SKM-1 (cell line): ENCODE measurements around the gene FRZB.
"Not testable (repeated sequence)": the region's sequence is repeated elsewhere in the genome, so short reads cannot be mapped to it uniquely, and the experiment has no call there.

Experiments used
- DNase-seq: peaks from one replicate; lab custom pipeline; 2025; ENCODE audit not compliant: unreplicated experiment; lab: John Stamatoyannopoulos, UW

FRZB gene

GRCh38 chr2:182890773-182891378 is 24.4 kb upstream of the FRZB start:
- DNase-seq: no peak

GRCh38 chr2:182890305-182890704 is 23.9 kb upstream of the FRZB start:
- DNase-seq: no peak

- DNase-seq: no peak
These were observed 21.4 kb upstream of the FRZB start for GRCh38 chr2:182887753-182888415.

- no peak for DNase-seq
These were observed 20.7 kb upstream of the FRZB start for GRCh38 chr2:182887093-182887492.

- no peak for DNase-seq
These were observed 19.3 kb upstream of the FRZB start for GRCh38 chr2:182885771-182886170.

GRCh38 chr2:182883451-182883850 is 17.0 kb upstream of the FRZB start:
- DNase-seq: no peak

GRCh38 chr2:182880100-182880499 is 13.7 kb upstream of the FRZB start:
- DNase-seq: not testable (repeated sequence)

- DNase-seq: not testable (repeated sequence)
These were observed 10.2 kb upstream of the FRZB start for GRCh38 chr2:182876653-182877052.

- DNase-seq: no peak
These were observed 3.8 kb upstream of the FRZB start for GRCh38 chr2:182870227-182870626.

- no peak for DNase-seq
These were observed 1.8 kb upstream of the FRZB start for GRCh38 chr2:182868054-182868796.

- DNase-seq: no peak
These were observed 1.1 kb upstream of the FRZB start for GRCh38 chr2:182867426-182868053.

- DNase-seq: no peak
These were observed 359 bp downstream of the FRZB start for GRCh38 chr2:182866095-182866460.

- no peak for DNase-seq
These were observed 1.4 kb downstream of the FRZB start for GRCh38 chr2:182864949-182865570.

- DNase-seq: no peak
These were observed 2.8 kb downstream of the FRZB start for GRCh38 chr2:182863642-182864041.

GRCh38 chr2:182862091-182862490 is 4.3 kb downstream of the FRZB start:
- DNase-seq: no peak

- DNase-seq: no peak
These were observed 5.6 kb downstream of the FRZB start for GRCh38 chr2:182860858-182861257.

GRCh38 chr2:182858671-182859070 is 7.8 kb downstream of the FRZB start:
- DNase-seq: no peak

- no peak for DNase-seq
These were observed 11.1 kb downstream of the FRZB start for GRCh38 chr2:182855376-182855775.

- no peak for DNase-seq
These were observed 11.9 kb downstream of the FRZB start for GRCh38 chr2:182854375-182855105.

- no peak for DNase-seq
These were observed 13.6 kb downstream of the FRZB start for GRCh38 chr2:182852801-182853200.

GRCh38 chr2:182852090-182852489 is 14.3 kb downstream of the FRZB start:
- no peak for DNase-seq
